Measurements from ENCODE around the gene TEKT5. TPM values are rescaled to one million over a fixed set of nuclear protein-coding genes. Genes with fewer than 3 reads are reported as not detected.

The TEKT5 gene
- total RNA-seq, 1 donor from 2014 or later = 0.29 TPM

- no peak for TF ChIP-seq CTCF (IDR thresholded peaks at IDR 0.05; ENCODE audit: unreplicated experiment)
- no peak for DNase-seq (ENCODE audit: low spot score, unreplicated experiment)
- Mint-ChIP-seq H3K9me3 (ENCODE audit: low read depth) (no peaks in the 10 kb centered on the region), H3K27me3 (no peaks in the 10 kb centered on the region), H3K27ac (no peak overlapping the region), H3K4me1 (ENCODE audit: low read depth) (peaks cover 11% of the 10 kb centered on the region), H3K36me3 (ENCODE audit: insufficient read depth) (no peaks in the 10 kb centered on the region), H3K4me3 (ENCODE audit: low read depth) (no peak overlapping the region)
Observed at GRCh38 chr16:10646581-10647263, 48.0 kb downstream of the TEKT5 start.

GRCh38 chr16:10646228-10646580, 48.5 kb downstream of the TEKT5 start:
- no peaks in the 10 kb centered on the region for H3K9me3 Mint-ChIP-seq (ENCODE audit: low read depth)
- DNase-seq (ENCODE audit: low spot score, unreplicated experiment) = no peak
- no peaks in the 10 kb centered on the region for H3K36me3 Mint-ChIP-seq (ENCODE audit: insufficient read depth)
- no peak for TF ChIP-seq CTCF (IDR thresholded peaks at IDR 0.05; ENCODE audit: unreplicated experiment)
- no peaks in the 10 kb centered on the region for H3K27me3 Mint-ChIP-seq
- H3K4me1 Mint-ChIP-seq (ENCODE audit: low read depth) = peaks cover 11% of the 10 kb centered on the region
- no peak overlapping the region for H3K27ac Mint-ChIP-seq
- H3K4me3 Mint-ChIP-seq (ENCODE audit: low read depth) = no peak overlapping the region

- Mint-ChIP-seq H3K27ac (no peak overlapping the region), H3K4me1 (ENCODE audit: low read depth) (peaks cover 11% of the 10 kb centered on the region), H3K4me3 (ENCODE audit: low read depth) (no peak overlapping the region), H3K9me3 (ENCODE audit: low read depth) (no peaks in the 10 kb centered on the region), H3K36me3 (ENCODE audit: insufficient read depth) (no peaks in the 10 kb centered on the region), H3K27me3 (no peaks in the 10 kb centered on the region)
- TF ChIP-seq CTCF (IDR thresholded peaks at IDR 0.05; ENCODE audit: unreplicated experiment) = no peak
- DNase-seq (ENCODE audit: low spot score, unreplicated experiment) = no peak
Observed at GRCh38 chr16:10644092-10644491, 50.6 kb downstream of the TEKT5 start.

GRCh38 chr16:10642964-10643363, 51.8 kb downstream of the TEKT5 start:
- H3K4me1 Mint-ChIP-seq (ENCODE audit: low read depth) = peaks cover 11% of the 10 kb centered on the region
- H3K36me3 Mint-ChIP-seq (ENCODE audit: insufficient read depth) = no peaks in the 10 kb centered on the region
- no peak for DNase-seq (ENCODE audit: low spot score, unreplicated experiment)
- peaks cover 6% of the 10 kb centered on the region for H3K27me3 Mint-ChIP-seq
- H3K27ac Mint-ChIP-seq = no peak overlapping the region
- no peak overlapping the region for H3K4me3 Mint-ChIP-seq (ENCODE audit: low read depth)
- TF ChIP-seq CTCF (IDR thresholded peaks at IDR 0.05; ENCODE audit: unreplicated experiment) = no peak
- no peaks in the 10 kb centered on the region for H3K9me3 Mint-ChIP-seq (ENCODE audit: low read depth)

- Mint-ChIP-seq H3K4me1 (ENCODE audit: low read depth) (peaks cover 10% of the 10 kb centered on the region), H3K4me3 (ENCODE audit: low read depth) (no peak overlapping the region), H3K27ac (no peak overlapping the region), H3K36me3 (ENCODE audit: insufficient read depth) (no peaks in the 10 kb centered on the region), H3K9me3 (ENCODE audit: low read depth) (no peaks in the 10 kb centered on the region), H3K27me3 (peaks cover 6% of the 10 kb centered on the region)
- DNase-seq (ENCODE audit: low spot score, unreplicated experiment) = no peak
- TF ChIP-seq CTCF (IDR thresholded peaks at IDR 0.05; ENCODE audit: unreplicated experiment) = no peak
Observed at GRCh38 chr16:10641953-10642949, 52.5 kb downstream of the TEKT5 start.

All from progenitor cell of endocrine pancreas (in vitro differentiated cells).